GM12892 (cell line): ENCODE measurements around the gene CHI3L1.

Experiments
- POLR2A ChIP-seq: IDR thresholded peaks from 2 replicates; pipeline ENCODE4 v1.6.1; 2011; ENCODE audit warnings: low read depth, low read length, control low read depth
- POLR2AphosphoS5 ChIP-seq: IDR thresholded peaks from 2 replicates; pipeline ENCODE4 v1.6.1; 2011; ENCODE audit warnings: low read depth, low read length, control low read depth

GRCh38 chr1:203187689-203188264, 1.3 kb upstream of the CHI3L1 start:
- TF ChIP-seq POLR2AphosphoS5 (no peak), POLR2A (no peak)
